Endothelial cell of umbilical vein (primary cell): ENCODE measurements around the gene KCTD13.

ENCODE experiments used
- CTCF ChIP-seq, 2 donors: IDR thresholded peaks; 1 replicate in 1 of 2; 2 replicates in 1 of 2; pipeline ENCODE4 v1.5.1; 2011; ENCODE audit warnings: low read length in 2 of 2, mild to moderate bottlenecking in 2 of 2, moderate library complexity in 2 of 2, control low read depth in 1 of 2, inconsistent platforms in 1 of 2, low read depth in 1 of 2; ENCODE audit not compliant: insufficient read depth in 1 of 2; ENCODE audit errors: extremely low read depth in 1 of 2
- EZH2 ChIP-seq: IDR thresholded peaks from 2 replicates; pipeline ENCODE4 v1.6.1; 2012; ENCODE audit warnings: borderline replicate concordance, low read depth, mild to moderate bottlenecking, moderate library complexity, low read length, inconsistent platforms; ENCODE audit not compliant: severe bottlenecking
- MYC ChIP-seq: IDR thresholded peaks from one replicate; pipeline ENCODE4 v1.6.1; 2011; ENCODE audit warnings: mild to moderate bottlenecking, low read depth, low read length
- POLR2AphosphoS5 ChIP-seq: IDR thresholded peaks from 2 replicates; pipeline ENCODE4 v1.6.1; 2012; ENCODE audit warnings: low read depth, mild to moderate bottlenecking, control low read depth, low read length, moderate library complexity; ENCODE audit not compliant: insufficient read depth

- no peak for TF ChIP-seq MYC
- no peak for TF ChIP-seq CTCF (IDR thresholded peaks at IDR 0.05; ENCODE audit: extremely low read depth in 1 of 2, insufficient read depth in 1 of 2, low read depth in 1 of 2, low read length in 2 of 2)
- TF ChIP-seq EZH2 = no peak
- TF ChIP-seq POLR2AphosphoS5 = no peak
Measured at GRCh38 chr16:29862383-29862883, 63.6 kb downstream of the KCTD13 start.
